HG02885 (cell line): ENCODE results near the gene PSORS1C2.
"Not testable (repeated sequence)": the region's sequence is repeated elsewhere in the genome, so short reads cannot be mapped to it uniquely, and the experiment has no call there.

Experiments
- ATAC-seq: cut with Tn5 transposase; IDR thresholded peaks from one replicate; pipeline ENCODE4 v1.9.1; 2021; ENCODE audit warnings: mild to moderate bottlenecking; ENCODE audit not compliant: unreplicated experiment, poor library complexity

The PSORS1C2 gene

DNA sequence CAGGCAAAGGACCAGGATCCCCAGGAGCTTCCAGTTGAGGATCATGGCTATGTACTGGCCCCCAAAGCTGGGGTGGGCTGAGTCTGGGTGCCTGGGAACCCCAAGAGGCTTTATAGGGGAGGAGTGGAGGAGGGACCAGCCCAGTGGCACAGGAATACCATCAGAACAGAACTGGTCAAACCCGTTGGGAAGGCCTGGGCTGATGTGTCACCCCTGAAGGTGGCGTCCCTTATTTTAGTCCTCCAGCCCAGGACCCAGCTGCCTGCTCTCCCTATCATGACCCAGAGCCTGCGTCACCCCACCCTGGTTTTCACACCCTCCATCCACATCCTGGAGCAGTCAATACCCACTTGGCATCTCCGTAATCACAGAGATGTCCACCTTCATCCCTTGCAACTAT lies at the start of gene PSORS1C2:
Gene PSORS1C2 (minus strand): TSS at position 85 of the 400 bp plus-strand sequence. CDS start 40 bp downstream, at position 45.
- ATAC-seq = no peak

DNA sequence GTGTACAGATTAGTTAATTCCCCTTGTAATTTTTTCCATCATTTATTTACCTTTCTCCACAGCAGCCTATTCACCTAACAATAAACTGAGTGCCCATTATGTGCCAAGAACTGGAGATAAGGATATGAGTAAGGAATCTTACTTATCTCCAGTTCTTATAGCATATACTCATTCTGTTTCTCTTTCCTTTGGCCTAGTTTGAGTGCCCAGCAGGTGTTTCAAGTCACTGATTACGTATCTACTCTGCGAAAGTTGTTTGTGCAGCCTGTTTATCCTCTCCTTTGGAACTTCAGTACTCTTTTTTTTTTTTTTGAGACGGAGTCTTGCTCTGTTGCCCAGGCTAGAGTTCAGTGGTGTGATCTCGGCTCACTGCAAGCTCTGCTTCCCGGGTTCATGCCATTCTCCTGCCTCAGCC lies 48.9 kb upstream of the PSORS1C2 start:
- ATAC-seq = no peak

DNA sequence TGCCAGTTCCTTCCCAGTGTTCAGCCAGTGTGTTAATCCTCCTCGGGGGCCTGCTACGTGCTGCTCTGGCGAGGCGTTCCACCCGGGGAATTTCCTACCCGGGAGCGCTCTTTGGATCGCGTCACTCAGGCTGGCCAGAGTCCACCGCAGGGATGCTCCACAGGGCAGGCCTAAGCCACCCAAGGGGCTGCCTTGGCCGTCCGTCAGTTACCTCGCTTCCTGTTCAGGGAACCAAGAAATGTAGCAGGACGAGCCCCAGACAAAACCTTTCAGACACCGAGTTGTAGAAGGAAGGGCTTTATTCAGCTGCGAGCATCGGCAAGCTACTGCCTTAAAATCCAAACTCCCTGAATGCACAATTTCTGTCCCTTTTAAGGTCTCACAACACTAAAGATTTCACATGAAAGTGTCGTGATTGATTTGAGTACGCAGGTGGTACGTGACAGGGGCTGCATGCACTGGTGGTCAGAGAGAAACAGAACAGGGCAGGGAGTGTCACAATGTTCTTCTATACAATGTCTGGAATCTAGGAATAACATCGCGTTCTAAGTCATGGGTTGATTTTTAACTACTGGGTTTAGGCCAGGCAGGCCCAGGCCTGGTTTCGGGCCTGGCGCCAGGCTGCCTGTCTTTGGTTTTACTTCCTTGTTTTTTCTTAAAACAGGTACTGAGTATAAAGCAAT lies 47.3 kb upstream of the PSORS1C2 start:
- no peak for ATAC-seq

DNA sequence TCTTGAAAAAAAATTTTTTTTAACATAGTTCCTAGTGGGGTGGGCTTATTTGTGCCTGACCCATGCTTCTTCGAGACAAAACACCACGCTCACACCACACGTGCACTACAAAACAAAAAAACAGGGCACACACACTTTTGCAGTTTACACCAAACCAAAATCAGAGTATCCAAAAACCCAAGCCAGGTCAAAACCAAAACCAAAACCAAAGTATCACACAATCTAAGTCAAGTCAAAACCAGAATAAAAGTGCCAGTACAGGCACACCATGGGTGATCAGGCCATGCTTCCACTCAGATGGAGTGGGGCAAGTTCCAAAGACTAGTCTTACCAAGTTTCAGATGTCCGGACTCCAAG lies 46.8 kb upstream of the PSORS1C2 start:
- ATAC-seq = not testable (repeated sequence)

DNA sequence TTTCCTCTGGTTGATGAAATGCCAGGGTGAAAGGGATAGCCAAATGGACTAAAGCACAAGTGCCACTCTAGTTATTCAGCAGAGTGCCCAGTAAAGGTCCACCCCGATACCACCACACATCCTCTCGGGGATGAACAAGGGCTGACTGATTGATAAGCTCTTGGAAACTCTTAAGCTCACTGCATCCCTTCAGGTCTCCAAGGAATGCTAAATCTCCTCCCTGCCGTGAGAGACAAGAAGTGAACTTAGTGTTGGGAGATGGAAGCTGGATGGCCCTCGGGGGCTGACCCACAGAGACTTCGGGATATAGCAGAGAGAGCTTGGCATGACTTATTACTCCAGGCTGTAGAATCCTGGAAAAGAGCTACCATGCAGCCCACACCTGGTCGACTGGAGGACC lies 45.0 kb upstream of the PSORS1C2 start:
- not testable (repeated sequence) for ATAC-seq

DNA sequence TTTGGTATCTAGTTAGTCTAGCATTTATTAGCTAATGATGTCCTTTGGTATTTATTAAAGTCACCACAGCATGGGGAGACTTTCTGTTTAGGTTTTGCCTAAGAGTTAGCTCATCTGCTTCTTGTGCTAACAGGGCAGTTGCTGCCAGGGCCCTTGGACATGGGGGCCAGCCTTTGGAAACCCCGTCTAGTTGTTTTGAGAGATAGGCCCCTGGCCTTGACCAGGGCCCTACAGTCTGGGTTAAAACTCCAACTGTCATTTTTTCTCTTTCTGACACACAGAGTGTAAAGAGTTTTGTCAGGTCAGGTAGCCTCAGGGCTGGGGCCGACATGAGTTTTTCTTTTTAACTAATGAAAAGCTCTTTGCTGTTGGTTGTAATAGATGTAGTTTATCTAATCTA lies 44.4 kb upstream of the PSORS1C2 start:
- ATAC-seq = not testable (repeated sequence)

DNA sequence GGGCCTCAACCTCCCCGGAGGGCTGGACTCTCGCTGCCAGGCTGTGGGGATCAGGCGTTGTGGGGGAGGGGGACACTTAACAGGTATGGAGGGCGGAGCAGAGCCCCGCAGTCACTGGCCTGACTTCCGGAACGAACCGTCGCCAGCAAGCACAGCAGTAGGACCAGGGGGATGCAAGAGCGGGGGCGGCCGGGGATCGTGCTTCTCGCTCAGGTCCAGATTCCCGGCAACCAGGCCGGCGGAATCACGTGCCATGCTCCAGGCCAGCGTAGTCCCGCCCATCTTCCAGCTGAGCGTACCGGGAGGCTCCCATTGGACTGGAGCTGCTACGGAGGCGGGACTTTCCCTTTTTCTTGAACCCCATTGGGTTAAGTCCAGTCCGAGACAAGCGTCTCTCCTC lies 41.6 kb upstream of the PSORS1C2 start:
- peak; percentile 89 for ATAC-seq

DNA sequence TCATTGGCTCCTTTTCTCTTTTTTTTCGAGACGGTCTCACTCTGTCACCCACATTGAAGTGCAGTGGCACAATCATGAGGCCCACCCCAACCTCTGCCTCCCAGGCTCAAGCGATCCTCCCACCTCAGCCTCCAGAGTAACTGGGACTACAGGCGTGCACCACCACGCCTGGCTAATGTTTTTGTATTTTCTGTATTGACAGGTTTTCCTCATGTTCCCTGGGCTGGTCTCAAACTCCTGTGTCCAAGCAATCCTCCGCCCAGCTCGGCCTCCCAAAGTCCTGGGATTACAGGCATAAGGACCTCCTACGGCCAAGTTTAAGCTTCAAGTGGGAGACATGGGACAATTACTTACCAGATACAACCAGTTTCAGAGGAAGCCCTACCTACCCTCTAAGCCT lies 41.0 kb upstream of the PSORS1C2 start:
- no peak for ATAC-seq

DNA sequence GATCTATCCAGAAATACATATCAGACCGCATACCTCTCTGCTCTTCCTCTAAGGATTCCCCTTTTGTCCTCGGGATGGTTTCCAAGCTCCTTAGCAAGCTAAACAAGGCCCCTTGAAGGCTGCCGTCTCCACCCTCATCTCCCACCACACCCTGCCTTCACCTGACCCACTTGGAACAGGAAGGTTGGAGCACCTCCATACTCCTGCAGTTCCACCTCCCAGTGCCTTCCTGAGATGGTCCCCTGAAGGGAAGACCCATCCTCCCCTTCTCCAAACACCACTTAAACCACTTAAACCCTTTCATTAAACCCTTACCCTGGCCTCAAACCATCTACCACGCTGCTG lies 40.1 kb upstream of the PSORS1C2 start:
- no peak for ATAC-seq

DNA sequence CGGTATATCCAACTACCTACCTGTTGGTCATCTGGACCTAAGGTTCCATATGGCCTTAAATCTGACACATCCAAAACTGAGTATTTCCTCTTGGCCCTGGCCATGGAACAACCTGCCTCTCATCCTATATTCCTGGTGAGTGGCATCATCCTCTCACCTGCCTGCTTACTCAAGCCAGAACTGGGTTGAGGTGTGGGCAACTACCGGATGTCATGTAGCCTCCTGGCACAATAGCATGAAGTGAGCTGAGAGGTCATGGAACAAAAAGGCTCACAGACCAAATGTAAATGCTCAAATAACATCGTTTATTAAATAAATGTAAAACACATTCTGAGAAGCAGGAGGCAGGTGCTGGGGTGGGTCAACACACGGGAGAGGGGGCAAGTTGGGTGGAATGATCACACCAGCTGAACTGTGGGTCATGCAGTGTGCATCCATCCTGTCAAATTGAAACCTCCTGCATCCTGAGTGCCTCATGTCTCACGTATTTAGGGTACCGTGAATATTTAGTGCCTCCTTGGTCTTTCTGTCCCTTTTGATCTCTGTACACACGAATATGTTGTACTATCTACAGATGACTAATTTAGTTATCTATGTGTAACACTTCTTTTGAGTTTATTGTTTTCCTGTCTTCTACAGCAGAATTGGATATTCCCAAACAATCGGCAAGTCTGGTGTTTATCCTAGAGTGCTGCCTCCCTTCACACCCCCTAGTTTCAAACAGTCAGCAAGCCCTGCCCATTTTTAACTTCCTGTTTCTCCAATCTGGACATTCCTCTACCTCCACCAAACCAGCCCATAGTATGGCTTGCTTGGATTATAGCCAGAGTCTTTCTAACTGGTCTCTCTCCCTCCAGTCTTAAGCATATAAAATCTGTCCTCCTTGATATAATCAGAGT lies 39.5 kb upstream of the PSORS1C2 start:
- no peak for ATAC-seq

DNA sequence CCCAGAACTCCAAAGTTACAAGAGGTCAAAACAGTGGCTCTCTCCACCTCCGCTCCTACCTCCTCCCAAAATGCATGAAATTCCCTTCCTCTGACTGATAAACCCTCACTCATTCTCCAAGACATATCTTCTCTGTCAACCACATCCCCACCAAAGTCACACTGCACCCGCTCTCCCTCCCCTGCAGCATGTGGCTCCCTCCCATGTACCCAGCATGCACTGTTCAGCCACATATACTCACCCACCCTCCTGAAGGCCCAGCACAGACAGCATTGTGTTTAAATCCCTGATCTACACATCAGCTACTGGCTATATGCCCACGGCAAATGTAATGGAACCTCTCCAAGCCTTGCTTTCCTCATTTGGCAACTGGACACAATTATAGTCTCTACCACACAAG lies 37.1 kb upstream of the PSORS1C2 start:
- no peak for ATAC-seq

DNA sequence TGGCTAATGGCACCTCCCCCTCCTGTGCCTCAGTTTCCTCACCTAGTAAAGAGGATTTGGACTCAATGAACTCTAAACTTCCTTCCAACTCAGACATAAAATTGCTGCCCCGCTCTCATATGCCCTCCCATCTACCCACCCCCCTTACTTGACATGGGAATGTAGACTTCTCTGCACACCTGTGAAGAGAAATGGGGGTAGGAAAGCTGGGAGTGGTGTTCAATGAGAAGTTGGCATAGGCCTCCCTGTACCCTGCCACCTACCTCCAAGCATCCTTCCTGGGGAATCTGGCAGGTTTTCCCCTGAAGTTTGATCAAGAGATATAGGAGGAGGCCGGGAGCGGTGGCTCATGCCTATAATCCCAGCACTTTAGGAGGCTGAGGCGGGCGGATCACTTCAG lies 35.5 kb upstream of the PSORS1C2 start:
- no peak for ATAC-seq

DNA sequence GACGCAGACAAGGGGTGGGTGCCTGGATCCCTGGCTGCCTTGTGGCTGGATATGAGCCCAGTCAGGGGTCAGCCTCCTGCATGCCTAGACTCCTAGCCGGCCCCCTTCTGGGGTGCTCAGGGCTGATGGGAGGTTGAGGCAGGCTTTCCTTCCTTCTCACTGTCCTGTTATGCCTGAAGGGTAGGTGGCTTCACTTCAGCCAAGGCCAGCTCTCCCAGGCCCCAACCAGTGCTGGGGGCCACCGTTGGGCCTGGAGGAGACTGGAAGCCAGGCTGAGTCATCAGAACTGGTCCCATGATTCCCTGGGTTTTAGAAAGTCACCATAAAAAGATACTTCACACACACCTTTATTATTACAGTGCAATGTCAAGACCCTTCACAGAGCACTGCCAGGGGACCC lies 34.5 kb upstream of the PSORS1C2 start:
- no peak for ATAC-seq

DNA sequence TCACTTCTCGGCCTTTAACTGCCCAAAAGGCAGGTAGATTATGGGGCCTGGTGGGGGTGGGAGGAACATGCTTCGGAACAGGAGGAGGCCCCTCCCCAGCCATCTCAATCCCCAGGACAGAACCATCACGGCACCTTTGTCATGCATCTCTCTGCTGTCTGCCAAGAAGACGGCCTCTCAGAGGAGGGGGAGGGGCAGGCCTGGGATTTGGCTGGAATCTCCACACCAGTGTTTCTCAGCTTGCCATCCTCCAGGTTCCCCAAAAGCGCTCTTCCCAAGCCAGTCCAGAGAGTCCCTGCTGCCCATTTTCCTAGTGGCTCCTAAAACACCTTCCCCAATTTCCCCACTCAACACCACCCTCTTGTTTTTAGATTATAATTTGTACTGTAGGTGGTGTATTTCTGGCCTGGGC lies 34.1 kb upstream of the PSORS1C2 start:
- no peak for ATAC-seq

DNA sequence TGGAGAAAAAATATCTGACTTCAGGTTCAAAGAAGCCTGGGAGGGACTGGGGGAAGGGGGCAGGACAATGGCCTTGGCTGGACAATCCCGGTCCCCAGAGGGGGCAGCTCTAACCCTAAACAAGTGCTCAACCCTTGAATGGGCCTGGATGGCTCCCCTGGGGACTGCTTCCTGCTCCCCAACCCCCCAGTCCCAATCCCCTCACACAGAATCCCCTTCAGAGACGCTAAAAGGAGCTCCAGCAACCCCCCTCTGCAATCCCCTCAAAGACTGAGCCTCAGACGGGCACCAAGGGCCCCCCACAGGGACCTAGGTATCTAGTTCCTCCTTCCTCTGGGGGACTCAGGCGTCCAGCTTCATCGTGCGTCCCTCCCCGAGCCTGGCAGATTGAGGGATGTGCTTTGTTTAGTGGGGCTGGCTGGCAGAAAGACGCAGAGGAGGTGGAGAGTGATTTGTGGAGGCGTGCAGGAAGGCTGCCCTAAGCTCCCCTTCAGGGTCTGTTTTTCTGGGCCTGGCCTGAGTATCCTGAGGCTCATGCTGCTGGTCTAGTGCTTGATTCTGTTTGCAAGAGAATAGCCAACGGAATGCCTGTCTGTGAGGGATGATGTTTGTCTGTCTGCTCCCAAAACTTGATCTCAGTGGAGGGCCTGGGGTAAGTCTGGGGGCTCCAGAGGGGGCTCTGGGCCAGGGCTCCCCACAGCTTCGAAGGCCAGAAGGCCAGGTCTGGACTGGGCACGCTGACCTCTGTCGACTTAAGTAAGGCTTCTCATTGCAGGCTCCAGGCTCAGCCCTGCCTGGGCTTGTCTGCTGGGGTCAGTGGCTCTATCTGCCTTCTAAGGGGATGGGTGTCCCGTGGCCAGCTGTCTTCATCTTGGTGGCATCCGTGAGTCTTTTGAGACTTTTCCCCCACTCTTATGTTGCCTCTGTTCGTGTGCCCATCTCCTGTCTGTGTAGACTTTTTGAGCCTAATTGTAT lies 33.4 kb upstream of the PSORS1C2 start:
- ATAC-seq = no peak

DNA sequence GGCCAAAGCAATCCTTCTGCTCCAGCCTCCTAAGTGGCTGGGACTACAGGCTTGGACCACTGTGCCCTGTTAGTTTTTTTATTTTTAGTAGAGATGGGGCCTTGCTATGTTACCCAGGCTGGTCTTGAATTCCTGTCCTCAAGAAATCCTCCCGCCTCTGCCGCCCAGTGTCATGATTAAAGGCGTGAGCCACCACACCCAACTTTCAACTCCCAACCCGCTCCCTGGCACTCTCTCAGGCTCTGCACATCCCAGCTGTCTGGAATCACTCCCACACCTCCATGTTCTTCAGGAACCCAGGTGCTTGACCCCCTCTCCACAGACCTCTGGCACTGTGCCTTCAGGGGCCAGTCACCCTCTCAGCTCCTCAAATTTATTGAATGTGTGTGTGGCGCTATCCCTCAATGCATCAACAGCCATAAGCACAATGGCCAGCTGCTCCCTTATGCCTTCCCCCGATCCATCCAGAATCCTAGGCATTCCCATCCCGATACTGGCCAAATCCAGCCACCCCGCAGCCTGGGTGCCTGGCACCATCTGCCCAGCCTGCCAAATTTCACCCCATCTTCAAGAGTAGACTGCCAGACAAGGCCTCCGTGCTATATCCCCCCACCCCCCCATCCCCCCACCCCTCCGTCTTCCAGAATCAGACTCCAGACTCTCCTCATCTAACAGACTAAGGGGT lies 32.3 kb upstream of the PSORS1C2 start:
- no peak for ATAC-seq

DNA sequence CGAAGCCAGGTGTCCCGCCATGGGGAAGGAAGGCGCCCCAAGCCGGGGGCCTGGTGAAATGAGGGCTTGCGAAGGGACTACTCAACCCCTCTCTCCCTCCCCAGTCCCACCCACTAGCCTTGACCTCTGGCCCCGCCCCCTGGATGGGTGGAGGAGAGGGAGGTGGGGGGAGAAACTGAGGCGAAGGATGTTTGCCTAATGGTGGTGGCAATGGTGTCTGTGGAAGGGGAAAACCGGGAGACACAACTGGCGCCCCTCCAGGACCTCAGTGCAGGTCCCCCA lies 31.7 kb upstream of the PSORS1C2 start, which contains the start of gene POU5F1:
Gene POU5F1 (minus strand): TSS at position 83 of the 282 bp plus-strand sequence. CDS start 62 bp downstream, at position 21.
- ATAC-seq = no peak

DNA sequence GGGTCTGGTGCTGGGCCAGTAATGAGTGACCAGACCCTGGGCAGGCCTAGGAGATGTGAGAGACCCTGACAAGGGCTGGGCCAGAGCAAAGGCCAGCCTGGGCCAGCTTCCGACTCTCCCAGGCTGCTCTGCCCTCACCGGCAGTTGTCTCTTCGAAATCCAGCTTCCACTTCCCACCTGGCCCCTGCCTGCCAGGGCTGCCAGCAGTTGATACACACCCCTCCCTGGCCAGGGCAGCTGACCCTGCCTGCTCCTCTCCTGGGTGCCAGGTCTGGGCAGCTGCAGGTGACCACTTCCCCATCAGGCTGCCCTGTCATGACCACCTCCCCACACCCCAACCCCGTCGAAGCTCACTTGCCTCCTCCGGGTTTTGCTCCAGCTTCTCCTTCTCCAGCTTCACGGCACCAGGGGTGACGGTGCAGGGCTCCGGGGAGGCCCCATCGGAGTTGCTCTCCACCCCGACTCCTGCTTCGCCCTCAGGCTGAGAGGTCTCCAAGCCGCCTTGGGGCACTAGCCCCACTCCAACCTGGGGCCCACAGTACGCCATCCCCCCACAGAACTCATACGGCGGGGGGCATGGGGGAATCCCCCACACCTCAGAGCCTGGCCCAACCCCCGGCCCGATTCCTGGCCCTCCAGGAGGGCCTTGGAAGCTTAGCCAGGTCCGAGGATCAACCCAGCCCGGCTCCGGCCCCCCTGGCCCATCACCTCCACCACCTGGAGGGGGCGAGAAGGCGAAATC lies 31.2 kb upstream of the PSORS1C2 start:
- ATAC-seq = not testable (repeated sequence)

DNA sequence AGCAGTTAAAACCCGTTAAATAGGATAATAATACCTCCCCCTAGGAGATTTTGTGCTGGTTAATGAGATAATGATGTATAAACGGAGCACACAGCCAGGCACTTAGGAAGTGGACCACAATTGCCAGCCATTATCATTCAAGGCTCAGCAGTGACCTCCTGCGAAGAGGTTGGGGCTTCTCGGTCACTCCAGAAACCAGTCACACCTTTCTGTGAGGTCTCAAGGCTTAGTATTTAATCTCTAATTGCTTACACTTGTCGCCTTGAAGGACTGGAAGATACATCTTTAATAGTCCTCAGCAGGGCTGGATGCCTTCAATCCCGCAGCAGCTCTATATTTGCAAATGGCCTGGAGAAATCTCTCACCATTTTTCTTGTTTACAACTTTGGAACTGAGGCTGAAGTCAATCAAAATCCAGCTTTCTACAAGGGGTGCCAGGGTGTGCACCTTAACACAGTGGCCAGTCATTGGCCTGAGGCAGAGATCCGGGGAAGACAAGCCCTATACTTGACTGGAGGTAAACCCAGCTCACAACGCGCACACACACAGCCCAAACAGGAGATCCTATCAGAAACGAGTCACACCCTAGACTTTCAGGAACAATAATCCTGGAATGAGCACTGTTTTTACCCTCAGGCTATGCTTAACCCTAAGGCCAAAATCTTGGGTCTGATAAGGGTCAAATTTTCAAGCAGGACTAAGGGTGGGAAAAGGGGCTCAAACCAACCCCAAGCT lies 30.4 kb upstream of the PSORS1C2 start:
- no peak for ATAC-seq
